GM19239 (cell line): Measurements from ENCODE around the gene CUL5.
"Not testable (repeated sequence)": the region's sequence is repeated elsewhere in the genome, so short reads cannot be mapped to it uniquely, and the experiment has no call there.

Experiments
- DNase-seq: peaks from one replicate; pipeline ENCODE4 v3.0.0; 2011; ENCODE audit warnings: low spot score; ENCODE audit not compliant: insufficient read length
- FAIRE-seq: peaks from 2 replicates; lab custom pipeline; 2011; peaks lifted over from hg19 to GRCh38; lab: Jason Lieb, UNC

The CUL5 gene

DNA sequence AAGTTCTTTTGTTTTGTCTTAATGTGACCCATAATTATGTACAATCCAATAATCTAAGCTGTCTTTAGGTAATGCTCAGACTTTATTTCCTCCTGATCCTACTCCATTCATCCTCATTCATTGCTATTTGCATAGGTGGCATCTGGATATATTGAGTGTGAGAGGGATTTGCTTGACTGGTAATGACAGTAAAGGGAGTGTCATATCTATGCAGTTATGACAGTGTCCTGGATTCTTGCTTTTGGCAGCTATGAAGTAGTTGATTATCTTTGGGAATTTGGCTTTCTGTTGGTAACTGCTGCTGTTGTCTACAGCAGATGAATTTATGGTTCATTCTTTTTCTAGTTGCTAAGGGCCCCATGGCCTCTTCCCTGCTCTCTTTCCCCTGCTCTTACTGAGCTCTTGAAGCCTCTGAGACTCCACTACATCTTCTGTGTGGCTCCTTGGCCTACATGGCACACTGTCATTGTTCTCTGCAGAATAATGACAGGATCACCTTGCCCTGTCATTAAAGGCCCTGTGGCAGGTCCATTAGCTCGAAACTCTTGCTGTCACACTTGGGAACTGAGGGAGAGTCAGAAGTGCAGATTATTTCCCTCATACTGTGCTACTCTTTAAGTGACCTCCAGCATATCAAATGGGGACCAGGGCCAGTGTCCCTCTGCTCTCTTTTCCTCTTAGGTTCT is 92.5 kb downstream of the CUL5 start:
- no peak for DNase-seq
- FAIRE-seq = no peak

DNA sequence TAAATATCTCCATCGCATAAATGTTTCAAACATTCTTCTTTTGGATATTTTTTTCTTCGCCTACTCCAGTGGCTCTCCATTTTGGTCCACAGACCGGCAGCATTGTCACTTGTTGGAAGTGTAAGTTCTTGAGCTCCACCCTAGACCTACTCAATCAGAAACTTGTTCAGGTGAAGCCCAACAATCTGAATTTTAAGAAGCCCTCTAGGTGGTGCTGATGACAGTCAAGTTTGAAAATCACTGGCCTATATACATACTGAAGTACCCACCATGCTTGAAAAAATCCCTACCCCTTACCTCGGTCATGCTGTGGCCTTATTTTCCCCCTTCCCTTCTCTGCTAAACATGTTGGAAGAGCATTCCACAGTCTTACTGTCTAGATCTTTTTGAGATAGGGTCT is 102.4 kb downstream of the CUL5 start:
- no peak for DNase-seq
- peak; percentile 11 for FAIRE-seq

DNA sequence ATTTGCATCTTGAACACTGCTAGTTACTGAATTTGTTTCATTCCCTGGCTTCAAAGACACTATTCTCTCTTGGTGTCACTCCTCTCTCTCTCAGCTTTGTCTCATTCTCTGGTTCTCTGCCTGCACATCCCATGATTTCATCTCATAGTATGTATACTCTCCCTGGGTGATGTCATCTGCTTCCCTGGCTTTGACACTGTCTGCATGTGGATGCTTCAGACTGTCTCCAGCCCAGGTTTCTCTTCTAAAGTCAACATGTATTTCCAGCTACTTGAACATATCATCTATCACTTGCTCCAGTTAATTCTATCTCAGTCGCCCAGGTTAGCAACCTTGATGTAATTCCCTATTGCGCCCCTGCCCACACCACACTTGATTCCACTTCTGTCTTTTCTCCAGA is 103.4 kb downstream of the CUL5 start:
- FAIRE-seq (no peak), DNase-seq (no peak)

DNA sequence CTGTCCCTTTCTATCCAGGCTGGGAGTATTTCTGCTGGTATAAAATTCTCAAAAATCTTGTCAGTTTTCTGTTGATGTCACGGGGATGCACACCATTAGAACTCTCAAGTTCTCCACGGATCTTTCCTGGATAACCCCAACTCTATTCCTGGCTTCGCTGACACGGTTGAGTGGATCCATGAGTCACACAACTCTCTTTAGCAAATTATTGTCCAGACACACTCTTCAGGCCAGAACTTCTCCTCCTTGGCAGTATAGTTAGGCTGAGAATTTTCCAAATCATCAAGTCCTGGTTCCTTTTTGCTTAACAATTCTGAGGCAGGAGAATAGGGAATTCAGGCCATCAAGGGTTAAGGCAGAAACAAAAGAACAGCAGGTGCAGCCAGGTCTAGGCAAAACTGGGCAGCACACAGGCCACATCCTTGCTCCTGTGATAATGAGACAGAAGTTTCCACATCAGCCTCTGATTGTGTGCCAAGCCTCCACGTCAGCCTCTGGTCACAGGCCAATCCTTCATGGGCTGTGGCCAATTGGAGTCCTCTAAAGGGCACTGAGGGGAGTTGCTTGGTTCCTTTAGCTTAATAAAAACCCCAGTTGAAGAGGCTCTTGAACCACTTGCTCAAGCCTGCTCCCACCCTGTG is 106.9 kb downstream of the CUL5 start:
- DNase-seq (no peak), FAIRE-seq (no peak)

DNA sequence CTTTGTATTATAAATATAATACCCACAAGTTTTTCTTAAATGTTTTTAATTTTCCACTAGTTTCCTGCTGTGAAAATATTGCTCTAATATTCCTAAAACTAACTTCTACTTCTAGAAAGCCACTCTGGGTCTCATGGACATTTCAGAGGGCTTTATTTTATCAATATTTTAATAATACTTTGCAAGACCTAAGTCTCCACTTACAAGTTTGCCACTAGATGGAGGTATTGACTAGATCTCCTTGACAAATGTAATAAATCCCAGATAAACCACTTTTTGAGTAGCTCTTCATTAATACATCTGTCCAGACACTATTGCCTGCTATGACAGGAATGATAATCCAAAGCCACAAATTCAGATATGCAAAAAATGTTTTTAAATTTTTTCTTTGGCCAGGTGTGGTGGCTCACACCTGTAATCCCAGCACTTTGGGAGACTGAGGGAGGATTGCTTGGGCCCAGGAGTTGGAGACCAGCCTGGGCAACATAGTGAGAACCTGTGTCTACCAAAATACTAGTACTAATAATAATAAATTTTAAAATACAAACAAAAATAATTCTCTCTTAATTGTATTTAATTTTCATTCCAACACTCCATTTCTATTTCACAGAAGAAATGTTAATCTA is 109.2 kb downstream of the CUL5 start:
- no peak for FAIRE-seq
- no peak for DNase-seq

DNA sequence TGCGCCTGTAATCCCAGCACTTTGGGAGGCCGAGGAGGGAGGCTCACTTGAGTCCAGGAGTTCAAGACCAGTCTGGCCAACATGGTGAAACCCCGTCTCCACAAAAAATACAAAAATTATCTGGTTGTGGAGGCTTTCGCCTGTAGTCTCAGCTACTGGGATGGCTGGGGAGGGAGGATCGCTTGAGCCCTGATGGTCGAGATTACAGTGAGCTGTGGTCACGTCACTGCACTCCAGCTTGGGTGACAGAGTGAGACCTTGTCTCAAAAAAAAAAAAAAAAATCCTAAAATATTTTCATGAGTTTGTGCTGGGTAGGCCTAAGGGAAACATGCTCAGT is 112.2 kb downstream of the CUL5 start:
- not testable (repeated sequence) for FAIRE-seq, DNase-seq

DNA sequence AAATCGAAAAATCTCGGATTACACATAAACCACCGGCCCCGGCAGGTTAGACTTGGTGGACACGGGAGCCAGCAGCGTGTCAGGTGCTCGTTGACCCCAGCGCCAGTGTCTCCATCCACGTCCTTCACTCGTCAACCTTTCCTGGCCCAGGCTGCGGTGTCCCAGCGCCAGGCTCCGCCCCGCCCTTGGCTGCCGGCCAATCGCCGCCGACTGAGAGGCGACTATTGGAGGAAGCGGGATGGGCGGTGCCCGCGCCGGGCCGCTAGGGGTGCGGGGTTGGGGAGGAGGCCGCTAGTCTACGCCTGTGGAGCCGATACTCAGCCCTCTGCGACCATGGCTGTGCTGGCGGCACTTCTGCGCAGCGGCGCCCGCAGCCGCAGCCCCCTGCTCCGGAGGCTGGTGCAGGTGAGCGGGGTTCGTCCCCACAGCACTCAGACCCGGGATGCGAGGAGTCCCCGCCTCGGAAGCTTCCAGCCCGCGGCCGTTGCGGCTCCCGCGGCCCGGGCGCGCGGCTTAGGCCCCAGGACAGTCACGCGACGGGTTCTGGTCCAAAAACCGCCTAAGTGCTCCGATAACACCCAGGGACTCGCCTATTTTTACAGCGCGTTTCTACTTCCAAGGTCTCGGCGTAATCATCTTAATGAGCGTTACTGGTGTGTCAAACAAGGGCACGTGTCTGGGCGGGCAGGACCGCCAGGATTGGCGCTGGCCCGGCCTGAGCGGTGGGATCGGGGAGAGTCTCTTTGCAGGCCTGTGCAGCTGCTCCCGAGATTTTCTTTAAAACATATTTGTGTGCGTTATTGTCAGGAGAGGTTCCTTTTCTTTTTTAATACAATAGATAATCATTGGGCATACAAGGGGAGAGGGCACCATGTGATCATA is 112.8 kb downstream of the CUL5 start, which contains the start of gene ACAT1:
Gene ACAT1, plus strand, starts transcription at position 294 of the 882 bp plus-strand sequence. Its CDS starts 40 bp downstream, at position 334.
- DNase-seq = peak; percentile 84
- peak; percentile 89 for FAIRE-seq

DNA sequence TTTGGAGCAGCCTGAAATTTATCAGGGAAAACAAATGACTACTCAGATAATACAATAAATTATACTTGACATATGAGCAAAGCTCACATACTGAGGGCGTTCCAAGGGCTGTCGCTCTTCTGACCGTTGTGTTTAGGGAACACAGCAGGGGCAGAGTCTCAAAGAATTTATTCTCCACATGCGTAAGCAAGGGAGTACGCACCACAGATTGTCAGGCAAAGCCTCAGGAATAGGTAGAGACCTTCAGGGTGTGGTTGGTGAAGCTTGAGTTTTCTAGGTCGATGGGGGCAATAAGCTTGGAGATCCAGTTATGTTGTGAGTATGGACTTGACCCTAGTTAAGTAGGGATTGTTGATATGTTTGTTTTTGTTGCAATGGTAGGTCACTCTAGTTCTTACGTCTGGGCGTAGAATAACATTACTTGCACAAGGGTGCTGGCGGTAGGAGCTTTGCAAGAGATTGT is 113.5 kb downstream of the CUL5 start:
- DNase-seq (no peak), FAIRE-seq (peak; percentile 49)

DNA sequence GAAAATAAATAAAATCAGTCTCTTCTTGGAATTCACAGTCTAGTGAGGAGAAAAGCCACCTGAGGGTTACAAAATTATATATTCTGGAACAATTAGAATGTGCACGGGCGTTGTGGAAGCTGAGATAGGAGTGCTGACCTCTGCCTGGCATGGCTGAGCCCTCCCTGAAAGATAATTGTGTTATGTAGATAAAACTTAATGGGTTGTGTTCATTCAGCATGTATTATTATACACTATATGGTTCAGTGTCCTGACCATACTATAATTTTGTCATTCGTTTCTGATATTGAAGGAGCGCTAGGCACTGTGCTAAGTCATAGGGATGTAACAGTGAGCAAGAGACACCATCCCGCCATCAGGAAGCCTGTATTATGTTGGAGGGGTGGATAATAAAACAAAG is 116.4 kb downstream of the CUL5 start:
- no peak for DNase-seq
- no peak for FAIRE-seq

DNA sequence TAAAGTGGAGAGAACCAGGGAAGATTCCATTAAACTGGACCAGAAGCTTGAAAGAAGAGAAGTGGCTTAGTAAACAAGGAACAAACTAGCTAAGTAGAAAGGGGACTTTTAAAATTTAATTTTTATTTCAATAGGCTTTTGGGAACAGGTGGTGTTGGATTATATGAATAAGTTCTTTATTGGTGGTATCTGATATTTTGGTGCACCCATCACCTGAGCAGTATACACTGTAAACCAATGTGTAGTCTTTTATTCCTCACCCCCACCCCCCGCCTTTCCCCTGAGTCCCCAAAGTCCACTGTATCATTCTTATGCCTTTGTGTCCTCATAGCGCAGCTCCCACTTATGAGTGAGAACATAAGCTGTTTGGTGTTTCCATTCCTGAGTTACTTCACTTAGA is 120.1 kb downstream of the CUL5 start:
- no peak for FAIRE-seq
- no peak for DNase-seq

DNA sequence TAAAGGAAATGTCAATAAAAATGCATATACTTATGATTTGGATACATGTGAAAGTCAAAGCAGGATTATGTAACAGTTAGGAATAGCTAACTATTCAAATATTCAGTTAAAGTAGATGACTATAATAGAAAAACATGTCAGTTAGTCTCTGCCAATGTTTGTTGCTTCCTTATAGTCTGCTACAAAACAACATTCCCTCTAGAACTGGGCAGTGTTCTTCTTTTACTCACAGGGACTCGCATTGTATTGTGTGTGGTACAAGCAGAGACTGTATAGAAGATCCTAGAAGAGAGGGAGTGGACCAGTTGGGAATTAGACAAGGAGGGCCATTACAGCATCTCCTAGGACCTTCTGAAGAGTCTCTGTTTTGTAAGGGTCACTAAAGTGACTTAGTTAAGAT is 123.3 kb downstream of the CUL5 start:
- no peak for DNase-seq
- FAIRE-seq = no peak

DNA sequence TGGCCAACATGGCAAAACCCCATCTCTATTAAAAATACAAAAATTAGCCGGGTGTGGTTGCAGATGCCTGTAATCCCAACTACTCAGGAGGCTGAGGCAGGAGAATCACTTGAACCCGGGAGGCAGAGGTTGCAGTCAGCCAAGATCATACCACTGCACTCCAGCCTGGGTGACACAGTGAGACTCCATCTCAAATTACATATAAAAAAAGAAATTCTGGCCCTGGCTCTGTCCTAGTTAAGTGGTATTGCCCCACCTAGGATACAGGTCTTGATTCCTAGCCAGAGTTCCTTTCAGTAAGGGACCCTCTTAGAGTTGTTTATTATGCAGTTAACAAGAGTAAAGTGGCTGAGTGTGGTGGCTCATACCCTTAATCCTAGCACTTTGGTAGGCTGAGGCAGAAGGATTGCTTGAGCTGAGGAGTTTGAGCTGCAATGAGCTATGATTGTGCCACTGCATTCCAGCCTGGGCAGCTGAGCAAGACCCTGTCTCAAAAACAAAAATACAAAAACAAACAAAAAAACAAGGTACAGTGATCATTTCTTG is 124.4 kb downstream of the CUL5 start:
- not testable (repeated sequence) for DNase-seq, FAIRE-seq

DNA sequence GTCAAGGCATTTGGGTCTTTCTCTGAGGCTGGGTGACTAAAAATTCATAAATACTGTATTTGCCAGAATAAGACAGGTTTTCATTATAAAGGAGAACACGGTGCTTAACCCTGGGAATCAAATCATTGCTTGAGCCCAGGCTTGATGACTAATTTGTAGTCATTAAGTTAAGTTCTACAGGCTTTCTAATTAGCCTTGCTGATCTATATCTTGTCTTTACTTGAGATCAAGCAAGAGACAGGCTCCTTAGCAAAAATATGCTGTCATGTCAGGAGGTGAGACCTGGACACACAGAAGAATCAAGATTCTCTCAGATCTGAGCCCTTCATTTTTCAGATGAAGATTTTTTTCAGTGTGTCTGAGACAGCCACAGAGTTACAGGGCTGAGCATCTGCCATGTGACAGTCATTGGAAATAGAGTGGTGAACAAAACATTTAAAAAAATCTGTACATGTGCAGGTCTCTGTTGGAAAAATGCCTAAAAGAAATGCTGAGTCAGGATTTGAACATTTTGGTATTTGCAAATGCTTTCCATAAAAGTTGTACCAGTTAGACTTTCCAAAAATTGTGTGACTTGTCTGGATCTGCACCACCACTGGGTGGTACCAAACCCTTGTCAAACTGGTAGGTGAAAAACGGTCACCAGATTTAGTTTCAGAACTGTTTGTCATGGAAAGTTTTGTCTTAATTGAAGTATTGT is 127.3 kb downstream of the CUL5 start:
- DNase-seq (no peak), FAIRE-seq (peak; percentile 80)

DNA sequence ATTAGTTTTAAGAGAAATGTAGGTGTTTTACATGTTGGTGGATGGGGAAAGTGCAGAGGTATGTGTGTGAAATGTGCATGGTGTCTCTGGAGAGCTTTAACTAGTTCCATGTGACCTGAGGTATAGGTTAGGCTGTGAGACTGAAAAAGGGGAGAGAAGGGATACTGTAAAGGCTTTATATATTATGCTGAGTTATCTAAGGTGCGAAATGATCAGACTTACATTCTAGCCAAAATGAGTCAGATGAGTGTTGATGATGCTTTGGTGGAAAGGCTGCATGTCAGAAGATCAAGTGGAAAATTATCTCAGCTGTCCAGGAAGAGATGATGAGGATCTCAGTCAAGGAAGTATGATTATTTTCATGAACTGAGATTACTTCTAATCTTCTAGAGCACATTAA is 128.5 kb downstream of the CUL5 start:
- FAIRE-seq (no peak), DNase-seq (no peak)

DNA sequence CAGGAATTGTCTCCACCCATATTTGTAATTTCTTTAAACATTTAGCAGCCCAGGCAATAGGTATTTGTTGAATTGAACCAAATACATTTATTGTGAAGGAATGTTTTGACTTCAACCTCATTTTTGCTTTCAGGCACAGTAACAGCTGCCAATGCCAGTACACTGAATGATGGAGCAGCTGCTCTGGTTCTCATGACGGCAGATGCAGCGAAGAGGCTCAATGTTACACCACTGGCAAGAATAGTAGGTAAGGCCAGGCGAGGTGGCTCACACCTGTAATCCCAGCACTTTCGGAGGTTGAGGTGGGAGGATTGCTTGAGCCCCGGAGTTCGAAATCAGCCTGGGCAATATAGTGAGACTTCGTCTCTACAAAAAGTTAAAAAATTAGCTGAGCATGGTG is 133.6 kb downstream of the CUL5 start:
- DNase-seq (no peak), FAIRE-seq (no peak)

DNA sequence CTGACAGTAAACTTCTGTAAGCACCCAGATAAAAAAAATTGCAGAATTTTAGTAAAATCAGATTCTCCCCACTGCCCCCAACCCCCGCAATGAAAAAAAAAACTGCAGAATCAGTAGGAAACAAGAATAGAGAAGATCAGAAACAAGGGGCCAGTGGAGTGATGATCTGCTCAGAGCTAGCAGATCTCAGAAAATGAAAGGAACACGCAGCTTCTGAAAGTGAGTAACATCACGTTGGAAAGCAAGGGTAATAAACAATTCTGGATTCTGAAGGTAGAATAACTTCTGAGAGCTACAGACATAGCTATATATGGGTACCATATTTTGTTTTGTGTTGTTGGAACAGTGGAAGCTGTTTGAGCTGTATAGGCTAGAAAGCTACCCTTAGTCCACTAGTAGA is 135.9 kb downstream of the CUL5 start:
- no peak for DNase-seq
- FAIRE-seq = no peak

DNA sequence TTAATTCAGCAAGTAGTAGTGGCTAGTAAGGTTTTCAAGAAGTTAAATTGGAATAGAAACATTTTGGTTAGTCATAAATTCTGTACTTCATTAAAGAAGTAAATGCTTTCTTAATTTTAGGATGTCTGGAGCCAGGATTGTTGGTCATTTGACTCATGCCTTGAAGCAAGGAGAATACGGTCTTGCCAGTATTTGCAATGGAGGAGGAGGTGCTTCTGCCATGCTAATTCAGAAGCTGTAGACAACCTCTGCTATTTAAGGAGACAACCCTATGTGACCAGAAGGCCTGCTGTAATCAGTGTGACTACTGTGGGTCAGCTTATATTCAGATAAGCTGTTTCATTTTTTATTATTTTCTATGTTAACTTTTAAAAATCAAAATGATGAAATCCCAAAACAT is 138.5 kb downstream of the CUL5 start:
- no peak for DNase-seq
- no peak for FAIRE-seq

DNA sequence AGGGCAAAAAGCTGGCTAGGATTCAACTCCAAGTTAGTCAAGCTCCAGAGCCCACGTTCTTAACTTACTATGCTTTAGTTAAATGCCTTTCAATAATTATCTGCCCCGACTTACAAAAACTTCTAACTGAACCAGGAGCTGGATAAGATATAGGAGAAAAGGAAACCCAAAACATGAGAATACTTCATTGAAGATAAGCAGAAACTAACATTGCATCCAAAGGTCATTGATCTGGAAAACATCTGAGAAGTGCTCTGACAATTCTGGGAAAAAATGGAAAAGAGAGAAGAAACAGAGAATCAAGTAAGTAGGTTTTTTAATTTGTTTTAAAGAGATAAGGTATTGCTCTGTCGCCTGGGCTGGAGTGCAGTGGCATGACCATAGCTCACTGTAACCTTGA is 139.9 kb downstream of the CUL5 start:
- FAIRE-seq = no peak
- DNase-seq = no peak

DNA sequence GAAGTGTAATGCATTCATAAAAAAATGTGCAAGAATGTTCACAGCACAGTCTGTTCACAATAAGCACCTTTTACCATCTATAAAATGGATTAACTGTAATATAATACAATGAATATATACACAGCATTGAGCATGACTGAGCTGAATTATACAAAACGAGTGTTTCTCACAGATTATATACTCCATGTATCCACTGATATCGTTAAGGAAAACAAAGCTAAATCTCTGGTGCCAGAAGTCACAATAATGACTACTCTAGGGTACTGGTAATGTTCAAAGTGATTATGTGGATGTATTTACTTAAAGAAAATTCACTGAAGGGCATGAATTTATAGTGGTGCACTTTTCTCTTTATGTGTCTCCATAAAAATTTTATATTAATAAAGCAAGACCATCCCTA is 145.9 kb downstream of the CUL5 start:
- DNase-seq (no peak), FAIRE-seq (no peak)
